ENCODE results near the gene NELL1.

NELL1 gene

GRCh38 chr11:21564833-21565682 lies 895.7 kb downstream of the NELL1 start:
- DNase-seq (ENCODE audit: low read depth) = no peak

- no peak for DNase-seq (ENCODE audit: low read depth)
Observed at GRCh38 chr11:21566521-21567117, 897.2 kb downstream of the NELL1 start.

- no peak for DNase-seq (ENCODE audit: low read depth)
Observed at GRCh38 chr11:21567645-21568290, 898.4 kb downstream of the NELL1 start.

GRCh38 chr11:21572210-21572609 lies 902.8 kb downstream of the NELL1 start:
- no peak for DNase-seq (ENCODE audit: low read depth)

GRCh38 chr11:21582791-21583190 lies 913.4 kb downstream of the NELL1 start:
- no peak for DNase-seq (ENCODE audit: low read depth)

- DNase-seq (ENCODE audit: low read depth) = no peak
Observed at GRCh38 chr11:21588754-21589153, 919.4 kb downstream of the NELL1 start.

GRCh38 chr11:21602699-21603098 lies 933.3 kb downstream of the NELL1 start:
- DNase-seq (ENCODE audit: low read depth) = no peak

GRCh38 chr11:21603886-21604285 lies 934.5 kb downstream of the NELL1 start:
- DNase-seq (ENCODE audit: low read depth) = no peak

- no peak for DNase-seq (ENCODE audit: low read depth)
Observed at GRCh38 chr11:21604564-21604963, 935.2 kb downstream of the NELL1 start.

GRCh38 chr11:21612326-21612725 lies 942.9 kb downstream of the NELL1 start:
- no peak for DNase-seq (ENCODE audit: low read depth)

- no peak for DNase-seq (ENCODE audit: low read depth)
Observed at GRCh38 chr11:21614961-21615360, 945.6 kb downstream of the NELL1 start.

- DNase-seq (ENCODE audit: low read depth) = no peak
Observed at GRCh38 chr11:21615955-21616371, 946.6 kb downstream of the NELL1 start.

GRCh38 chr11:21622566-21622965 lies 953.2 kb downstream of the NELL1 start:
- no peak for DNase-seq (ENCODE audit: low read depth)

- DNase-seq (ENCODE audit: low read depth) = no peak
Observed at GRCh38 chr11:21622995-21623394, 953.6 kb downstream of the NELL1 start.
